Neutrophil (primary cell): ENCODE data around the gene GDPD4.

ENCODE experiments used
- H3K27ac ChIP-seq: fragments of 200-600 bp; sonication (generic); 2 replicates; pipeline ENCODE4 v1.5.1; 2016; ENCODE audit warnings: mild to moderate bottlenecking, moderate library complexity
- H3K27me3 ChIP-seq: fragments of 200-600 bp; sonication (generic); 2 replicates; pipeline ENCODE4 v1.6.0; 2016; ENCODE audit warnings: mild to moderate bottlenecking
- H3K36me3 ChIP-seq: fragments of 200-600 bp; sonication (generic); 2 replicates; pipeline ENCODE4 v1.5.1; 2017
- H3K4me1 ChIP-seq, 2 experiments: fragments of 200-600 bp in 1 of 2; sonication (generic) in 1 of 2; 1 replicate in 1 of 2; 2 replicates in 1 of 2; pipeline versions ENCODE4 v1.5.1 to v1.6.1; 2013 to 2016; ENCODE audit warnings: low read depth in 1 of 2, low read length in 1 of 2, mild to moderate bottlenecking in 1 of 2, moderate library complexity in 1 of 2; ENCODE audit not compliant: control insufficient read depth in 1 of 2, insufficient read depth in 1 of 2
- H3K4me3 ChIP-seq, 2 experiments: fragments of 200-600 bp in 1 of 2; sonication (generic) in 1 of 2; 1 replicate in 1 of 2; 2 replicates in 1 of 2; pipeline ENCODE4 v1.5.1; 2013 to 2016; ENCODE audit warnings: low read depth in 1 of 2, low read length in 1 of 2, mild to moderate bottlenecking in 1 of 2, moderate library complexity in 1 of 2
- H3K9me3 ChIP-seq: fragments of 200-600 bp; sonication (generic); 2 replicates; pipeline ENCODE4 v1.5.1; 2016
- CTCF ChIP-seq: fragments of 200-600 bp; sonication (generic); IDR thresholded peaks from 2 replicates; pipeline ENCODE4 v1.5.1; 2016; ENCODE audit warnings: antibody characterized with exemption

The GDPD4 gene

DNA sequence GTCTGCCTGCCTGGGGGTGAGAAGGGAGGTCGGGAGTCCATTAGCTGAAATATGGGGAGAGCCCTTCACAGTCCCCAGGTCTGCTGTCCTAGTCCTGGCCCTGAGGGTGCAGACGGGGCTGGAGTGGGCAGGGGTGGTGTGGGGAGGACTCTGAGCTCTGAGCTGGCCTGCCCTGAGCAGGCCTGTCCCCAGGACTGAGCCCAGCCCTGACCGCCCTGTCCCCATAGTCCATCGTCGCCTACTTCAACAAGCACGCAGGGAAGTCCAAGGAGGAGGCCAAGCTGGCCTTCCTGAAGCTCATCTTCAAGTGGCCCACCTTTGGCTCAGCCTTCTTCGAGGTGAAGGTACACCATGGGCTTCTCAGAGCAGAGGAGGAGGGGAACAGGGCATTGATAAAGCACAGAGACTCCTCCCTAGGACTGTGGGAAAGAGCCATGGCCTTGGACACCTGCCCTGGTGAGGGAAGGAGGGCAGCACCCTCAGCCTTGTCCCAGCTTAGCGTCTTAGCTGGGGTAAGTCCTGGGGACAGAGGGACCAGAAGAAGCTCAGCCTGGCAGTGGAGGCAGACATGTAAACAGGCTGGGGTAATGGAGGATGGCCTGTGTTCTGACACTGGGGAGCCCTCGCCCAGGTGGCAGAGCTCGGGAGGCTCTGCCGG, 89.8 kb downstream of the GDPD4 start:
- no peak for TF ChIP-seq CTCF

GRCh38 chr11:77211040-77211451, 90.4 kb downstream of the GDPD4 start:
- Histone ChIP-seq H3K27ac (no peak overlapping the region), H3K4me1 (no peaks in the 10 kb centered on the region), H3K9me3 (no peaks in the 10 kb centered on the region), H3K27me3 (no peaks in the 10 kb centered on the region), H3K36me3 (no peaks in the 10 kb centered on the region), H3K4me3 (no peak overlapping the region)
- no peak for TF ChIP-seq CTCF

More for the DNA sequence above, 89.8 kb downstream of the GDPD4 start:
- H3K36me3 ChIP-seq: no peaks in the 10 kb centered on the region
- no peaks in the 10 kb centered on the region for H3K4me1 ChIP-seq
- no peaks in the 10 kb centered on the region for H3K27me3 ChIP-seq
- H3K9me3 ChIP-seq: no peaks in the 10 kb centered on the region
- no peak overlapping the region for H3K27ac ChIP-seq
- H3K4me3 ChIP-seq: no peak overlapping the region

GRCh38 chr11:77209663-77210062, 91.8 kb downstream of the GDPD4 start:
- no peaks in the 10 kb centered on the region for H3K4me1 ChIP-seq
- no peaks in the 10 kb centered on the region for H3K27me3 ChIP-seq
- TF ChIP-seq CTCF: no peak
- no peak overlapping the region for H3K27ac ChIP-seq
- H3K36me3 ChIP-seq: no peaks in the 10 kb centered on the region
- no peak overlapping the region for H3K4me3 ChIP-seq
- H3K9me3 ChIP-seq: no peaks in the 10 kb centered on the region

- H3K9me3 ChIP-seq: no peaks in the 10 kb centered on the region
- H3K27me3 ChIP-seq: no peaks in the 10 kb centered on the region
Measured at GRCh38 chr11:77208535-77208934, 93.0 kb downstream of the GDPD4 start.

DNA sequence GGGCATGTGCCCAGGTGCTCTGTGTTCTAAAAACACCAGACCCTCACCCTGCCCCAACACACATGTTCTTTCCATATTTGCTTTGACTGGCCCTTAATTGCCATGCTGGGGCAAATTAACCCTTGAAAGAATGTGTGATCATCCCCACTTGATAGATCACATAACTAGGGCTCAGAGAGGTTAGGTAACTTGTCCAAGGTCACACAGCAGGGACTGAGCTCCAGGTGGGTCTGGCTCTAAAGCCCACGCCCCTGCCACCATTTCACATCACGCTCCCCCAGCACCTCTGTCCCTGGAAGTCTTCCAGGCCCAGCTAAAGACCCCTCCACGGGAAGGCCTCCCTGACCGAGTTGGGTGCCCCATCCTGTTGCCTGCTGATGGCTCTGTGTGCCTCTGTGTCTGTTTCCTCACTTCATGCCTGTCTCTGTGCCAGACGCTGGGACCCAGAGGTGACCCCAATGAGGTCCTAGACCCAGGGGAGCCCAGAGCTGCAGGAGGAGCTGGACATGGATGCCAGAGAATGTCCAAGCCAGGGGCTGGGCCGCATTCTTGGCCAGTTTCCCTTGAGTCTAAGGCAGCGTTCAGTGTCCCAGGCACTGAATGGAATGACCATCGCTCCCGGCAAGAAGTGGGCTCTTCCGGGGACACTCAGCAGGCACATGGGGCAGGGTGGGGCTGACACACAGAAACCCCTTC, 93.7 kb downstream of the GDPD4 start:
- Histone ChIP-seq H3K9me3 (no peaks in the 10 kb centered on the region), H3K27me3 (no peaks in the 10 kb centered on the region), H3K4me3 (no peak overlapping the region), H3K36me3 (no peaks in the 10 kb centered on the region), H3K27ac (no peak overlapping the region), H3K4me1 (no peaks in the 10 kb centered on the region)
- no peak for TF ChIP-seq CTCF

More at GRCh38 chr11:77208535-77208934, 93.0 kb downstream of the GDPD4 start:
- Histone ChIP-seq H3K36me3 (no peaks in the 10 kb centered on the region), H3K27ac (no peak overlapping the region), H3K4me3 (no peak overlapping the region), H3K4me1 (no peaks in the 10 kb centered on the region)
- no peak for TF ChIP-seq CTCF
